ENCODE measurements around the gene HEXIM1.

GRCh38 chr17:45184144-45184543 is 35.9 kb downstream of the HEXIM1 start:
- TF ChIP-seq CTCF (conservative IDR thresholded peaks at IDR 0.05; ENCODE audit: low read length) (no peak), EZH2phosphoT487 (IDR thresholded peaks at IDR 0.05; ENCODE audit: borderline replicate concordance, low read depth, low read length) (no peak)

Data from OCI-LY7 (cell line).